Activated naive CD8-positive, alpha-beta T cell treated with anti-CD3 and anti-CD28 coated beads, Interleukin-2, amount 10 ng/mL, durations not matched to agents 7 days and 5 days (primary cell): Measurements from ENCODE around the gene HSPA4L. TPM values are rescaled to one million over a fixed set of nuclear protein-coding genes. Genes with fewer than 3 reads are reported as not detected.

Source experiments
- ATAC-seq: fragments of 150-1000 bp; cut with Tn5 transposase; one replicate; pipeline ENCODE4 v1.10.0; 2021; ENCODE audit warnings: low read depth, moderate library complexity
- POLR2A ChIA-PET: fragments of 350-600 bp; sonication (Branson Sonifier 250); formaldehyde crosslinking; loops from one replicate; lab custom pipeline; 2021; ENCODE audit warnings: antibody characterized with exemption; lab: Charles Lee
- DNase-seq: peaks from one replicate; pipeline ENCODE4 v3.0.0; 2021
- H3K27ac Mint-ChIP-seq: one replicate; pipeline ENCODE4 v1.8.0; 2022; ENCODE audit warnings: mild to moderate bottlenecking, mixed read lengths
- H3K27me3 Mint-ChIP-seq: one replicate; pipeline ENCODE4 v1.8.0; 2022; ENCODE audit warnings: mild to moderate bottlenecking, moderate library complexity, mixed read lengths
- H3K36me3 Mint-ChIP-seq: one replicate; pipeline ENCODE4 v1.8.0; 2021; ENCODE audit warnings: mild to moderate bottlenecking, mixed read lengths
- H3K4me1 Mint-ChIP-seq: one replicate; pipeline ENCODE4 v1.8.0; 2021; ENCODE audit warnings: mixed read lengths
- H3K4me3 Mint-ChIP-seq: one replicate; pipeline ENCODE4 v1.8.0; 2022; ENCODE audit warnings: mild to moderate bottlenecking, moderate library complexity, mixed read lengths
- H3K9me3 Mint-ChIP-seq: one replicate; pipeline ENCODE4 v1.8.0; 2021; ENCODE audit warnings: mixed read lengths
- total RNA-seq, 2 experiments: library from RNA; stranded (reverse); gene quantifications; one replicate each; pipeline ENCODE4 v1.2.3, GENCODE V29; 2021

HSPA4L gene
- total RNA-seq, result under 1 TPM; 0.06 to 0.28 TPM

DNA sequence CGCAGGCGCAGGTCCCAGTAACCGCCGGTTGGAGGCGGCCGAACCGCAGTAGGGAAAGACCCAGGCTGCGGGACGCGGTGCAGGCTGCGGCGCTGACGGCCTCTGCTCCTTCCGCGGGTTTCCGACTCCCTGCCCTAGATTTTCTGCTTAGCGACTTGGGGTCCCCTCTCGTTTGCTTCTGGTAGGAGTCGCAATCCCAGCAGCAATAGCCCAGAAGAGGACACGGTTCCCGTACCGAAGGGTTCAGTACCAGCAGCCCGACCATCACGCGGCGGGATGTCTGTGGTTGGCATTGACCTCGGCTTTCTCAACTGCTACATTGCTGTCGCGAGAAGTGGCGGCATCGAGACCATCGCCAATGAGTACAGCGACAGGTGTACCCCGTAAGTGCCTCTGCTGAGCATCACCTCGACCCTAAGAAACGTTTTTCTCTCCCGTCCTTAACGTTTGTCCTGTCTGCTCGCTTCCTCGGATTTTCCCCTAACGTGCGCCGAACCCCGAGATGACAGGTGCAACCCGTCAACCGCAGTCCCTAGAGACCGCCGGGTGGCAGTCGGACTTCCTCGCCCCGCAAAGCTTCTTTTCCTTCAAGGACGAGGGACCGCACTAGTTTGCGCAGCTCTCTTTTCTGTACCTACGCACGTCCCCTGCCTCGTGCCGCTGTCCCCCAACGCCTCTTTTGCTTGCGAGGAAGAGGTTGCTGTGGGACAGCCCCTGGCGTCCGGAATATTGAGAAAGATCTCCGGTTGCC is at the start of gene HSPA4L:
Gene HSPA4L, plus strand, starts transcription at position 48 of the 751 bp plus-strand sequence. Its CDS starts 229 bp downstream, at position 277.
- Mint-ChIP-seq H3K9me3 (no peaks in the 10 kb centered on the region), H3K27ac (peak within 1 kb of the TSS; percentile 82), H3K36me3 (no peaks in the 10 kb centered on the region), H3K27me3 (peaks cover 73% of the 10 kb centered on the region), H3K4me3 (peak within 1 kb of the TSS; percentile 96), H3K4me1 (peaks cover 16% of the 10 kb centered on the region)
- ATAC-seq, result peak; percentile 83
- peak; percentile 75 for DNase-seq
- POLR2A ChIA-PET, result interaction anchor here (0.6 to 2.4 kb wide), 4 partner anchors 98 to 1386 kb away, joined by 3 to 10 read pairs (median 3); partner anchors contain the start of gene PLK4

DNA sequence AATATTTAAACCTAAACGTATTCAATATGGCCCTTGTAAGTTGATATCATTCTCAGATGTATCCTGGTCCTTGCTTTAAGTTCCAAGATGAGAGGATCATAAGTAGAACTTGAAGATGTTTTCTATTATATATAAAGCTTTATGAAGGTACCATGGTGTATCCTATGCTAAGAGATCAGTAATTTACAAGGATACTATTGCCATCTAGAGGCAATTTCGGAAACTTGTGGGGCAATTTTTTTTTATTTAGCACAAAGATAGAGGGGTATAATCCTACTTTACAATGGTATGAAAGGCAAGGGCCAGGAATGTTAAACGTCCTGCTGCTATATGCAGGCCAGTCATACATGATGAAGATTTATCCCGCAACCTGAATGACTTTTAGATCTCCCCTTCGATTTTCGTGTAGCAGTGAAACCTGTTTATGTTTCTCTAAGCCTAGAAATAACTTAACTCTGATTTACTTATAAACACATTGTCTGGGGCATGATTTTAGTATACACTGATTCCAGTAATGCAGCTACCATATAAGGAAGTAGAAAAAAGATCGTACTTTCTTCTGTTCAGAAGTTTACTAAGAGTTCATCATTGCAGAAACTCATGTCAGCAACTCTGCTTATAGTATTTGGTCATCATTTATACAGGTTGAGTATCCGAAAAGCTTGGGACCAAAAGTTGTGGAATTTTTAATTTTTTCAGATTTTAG is 49.3 kb upstream of the HSPA4L start:
- ATAC-seq (no peak), DNase-seq (no peak)
- no peaks in the 10 kb centered on the region for H3K9me3 Mint-ChIP-seq

DNA sequence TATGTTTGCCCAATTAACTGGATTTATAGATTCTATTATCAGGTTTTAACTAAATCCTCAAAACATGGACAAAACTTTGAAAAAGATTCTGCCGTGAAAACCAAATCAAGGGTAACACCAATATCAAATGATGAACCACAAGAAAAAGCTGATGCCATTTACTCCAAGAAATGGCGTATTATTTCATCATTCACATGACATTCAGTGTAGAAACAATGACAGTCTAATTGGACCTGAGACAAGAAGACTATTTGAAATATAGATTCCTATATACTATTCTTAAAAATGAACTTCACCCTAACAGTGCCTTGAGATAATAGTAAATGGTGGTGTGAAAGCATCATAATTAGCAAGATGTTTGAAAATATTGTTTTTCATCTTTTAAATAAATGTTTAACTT is 47.1 kb upstream of the HSPA4L start:
- H3K36me3 Mint-ChIP-seq, result no peaks in the 10 kb centered on the region
- ATAC-seq, result no peak
- POLR2A ChIA-PET, result no interaction called here
- peaks cover 2% of the 10 kb centered on the region for H3K27me3 Mint-ChIP-seq
- H3K9me3 Mint-ChIP-seq, result no peaks in the 10 kb centered on the region
- DNase-seq, result no peak
- no peaks in the 10 kb centered on the region for H3K4me1 Mint-ChIP-seq
- no peak overlapping the region for H3K27ac Mint-ChIP-seq
- no peak overlapping the region for H3K4me3 Mint-ChIP-seq

More for the DNA sequence above, 49.3 kb upstream of the HSPA4L start:
- Mint-ChIP-seq H3K4me3 (no peak overlapping the region), H3K27ac (no peak overlapping the region), H3K4me1 (no peaks in the 10 kb centered on the region), H3K36me3 (no peaks in the 10 kb centered on the region), H3K27me3 (peaks cover 2% of the 10 kb centered on the region)
- POLR2A ChIA-PET, result no interaction called here

- ATAC-seq (no peak), DNase-seq (no peak)
- POLR2A ChIA-PET, result no interaction called here
- H3K36me3 Mint-ChIP-seq, result no peaks in the 10 kb centered on the region
- H3K4me3 Mint-ChIP-seq, result no peak overlapping the region
- no peak overlapping the region for H3K27ac Mint-ChIP-seq
- no peaks in the 10 kb centered on the region for H3K4me1 Mint-ChIP-seq
- H3K9me3 Mint-ChIP-seq, result peaks cover 1% of the 10 kb centered on the region
- peaks cover 3% of the 10 kb centered on the region for H3K27me3 Mint-ChIP-seq
Measured at GRCh38 chr4:127737295-127737694, 44.8 kb upstream of the HSPA4L start.

GRCh38 chr4:127741247-127741646 is 40.9 kb upstream of the HSPA4L start:
- Mint-ChIP-seq H3K27me3 (peaks cover 14% of the 10 kb centered on the region), H3K4me1 (no peaks in the 10 kb centered on the region), H3K4me3 (no peak overlapping the region), H3K27ac (no peak overlapping the region), H3K36me3 (no peaks in the 10 kb centered on the region), H3K9me3 (peaks cover 2% of the 10 kb centered on the region)
- POLR2A ChIA-PET, result no interaction called here
- DNase-seq (no peak), ATAC-seq (no peak)

DNA sequence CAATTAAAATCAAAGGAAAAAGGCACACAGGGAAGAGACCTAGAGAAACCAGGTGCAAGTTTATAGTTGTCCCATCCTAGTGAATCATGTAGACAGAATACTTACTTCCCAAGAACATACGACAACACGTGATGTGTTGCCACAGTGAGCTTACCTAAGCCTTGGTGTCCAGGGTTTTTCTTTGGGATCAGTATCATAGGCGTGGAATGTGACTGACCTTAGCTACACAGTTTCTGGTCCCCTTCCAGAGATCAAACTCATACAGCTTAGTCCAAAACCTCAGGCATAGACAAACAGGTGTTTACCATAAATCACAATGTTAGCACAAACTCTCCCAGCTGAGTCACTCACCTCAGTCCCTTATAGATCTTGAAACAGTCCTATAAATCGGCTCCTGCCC is 34.2 kb upstream of the HSPA4L start:
- no peak for ATAC-seq
- no peaks in the 10 kb centered on the region for H3K4me1 Mint-ChIP-seq
- POLR2A ChIA-PET, result no interaction called here
- peaks cover 3% of the 10 kb centered on the region for H3K36me3 Mint-ChIP-seq
- no peak overlapping the region for H3K4me3 Mint-ChIP-seq
- H3K9me3 Mint-ChIP-seq, result peaks cover 5% of the 10 kb centered on the region
- H3K27me3 Mint-ChIP-seq, result peaks cover 11% of the 10 kb centered on the region
- H3K27ac Mint-ChIP-seq, result no peak overlapping the region
- DNase-seq, result no peak

- no peak for DNase-seq
- Mint-ChIP-seq H3K27ac (no peak overlapping the region), H3K4me1 (no peaks in the 10 kb centered on the region), H3K9me3 (peaks cover 5% of the 10 kb centered on the region), H3K4me3 (no peak overlapping the region), H3K36me3 (peaks cover 3% of the 10 kb centered on the region), H3K27me3 (peaks cover 16% of the 10 kb centered on the region)
- POLR2A ChIA-PET, result no interaction called here
- ATAC-seq, result no peak
Measured at GRCh38 chr4:127748957-127749356, 33.2 kb upstream of the HSPA4L start.

DNA sequence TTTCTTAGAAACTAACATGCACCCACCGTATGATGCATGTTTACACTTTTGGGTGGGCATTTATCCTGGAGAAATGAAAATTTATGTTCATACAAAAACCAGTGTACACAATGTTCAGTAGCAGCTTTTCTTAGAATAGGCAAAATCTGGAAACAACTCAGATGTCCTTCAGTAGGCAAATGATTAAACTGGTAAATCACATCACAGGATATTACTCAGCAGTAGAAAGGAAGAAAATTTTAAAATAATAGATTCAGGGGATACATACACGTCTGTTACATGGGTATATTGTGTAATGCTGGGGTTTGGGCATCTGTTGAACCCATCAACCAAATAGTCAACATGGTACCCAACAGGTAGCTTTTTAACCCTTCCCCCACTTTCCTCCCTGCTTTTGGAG is 25.2 kb upstream of the HSPA4L start:
- Mint-ChIP-seq H3K27ac (no peak overlapping the region), H3K4me3 (no peak overlapping the region), H3K9me3 (peaks cover 1% of the 10 kb centered on the region), H3K4me1 (no peaks in the 10 kb centered on the region), H3K36me3 (no peaks in the 10 kb centered on the region), H3K27me3 (peaks cover 12% of the 10 kb centered on the region)
- POLR2A ChIA-PET, result no interaction called here
- no peak for DNase-seq
- no peak for ATAC-seq

DNA sequence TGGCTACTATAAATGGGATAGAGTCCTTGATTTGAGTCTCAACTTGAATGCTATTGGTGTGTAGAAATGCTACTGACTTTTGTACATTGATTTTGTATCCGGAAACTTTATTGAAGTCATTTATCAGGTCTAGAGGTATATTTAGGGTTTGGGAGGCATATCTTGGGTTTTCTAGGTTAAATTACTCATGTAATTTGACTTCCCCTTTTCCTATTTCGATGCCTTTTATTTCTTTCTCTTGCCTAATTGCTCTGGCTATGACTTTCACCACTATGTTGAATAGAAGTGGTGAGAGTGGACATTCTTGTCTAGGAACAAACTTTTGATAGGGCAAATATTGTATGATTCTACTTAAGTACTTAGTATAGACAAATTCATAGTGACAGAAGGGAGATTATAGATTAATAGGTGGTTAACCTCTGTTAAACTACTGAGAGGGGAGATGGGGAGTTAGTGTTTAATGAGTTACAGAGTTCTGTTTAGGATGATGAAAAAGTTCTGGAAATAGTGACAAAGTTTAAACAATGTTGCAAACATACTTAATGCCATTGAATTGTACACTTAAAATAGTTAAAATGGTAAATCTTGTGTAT is 22.8 kb upstream of the HSPA4L start:
- POLR2A ChIA-PET, result no interaction called here
- Mint-ChIP-seq H3K4me3 (no peak overlapping the region), H3K27me3 (peaks cover 3% of the 10 kb centered on the region), H3K27ac (no peak overlapping the region), H3K36me3 (no peaks in the 10 kb centered on the region), H3K9me3 (no peaks in the 10 kb centered on the region), H3K4me1 (no peaks in the 10 kb centered on the region)
- ATAC-seq, result no peak
- DNase-seq, result no peak

DNA sequence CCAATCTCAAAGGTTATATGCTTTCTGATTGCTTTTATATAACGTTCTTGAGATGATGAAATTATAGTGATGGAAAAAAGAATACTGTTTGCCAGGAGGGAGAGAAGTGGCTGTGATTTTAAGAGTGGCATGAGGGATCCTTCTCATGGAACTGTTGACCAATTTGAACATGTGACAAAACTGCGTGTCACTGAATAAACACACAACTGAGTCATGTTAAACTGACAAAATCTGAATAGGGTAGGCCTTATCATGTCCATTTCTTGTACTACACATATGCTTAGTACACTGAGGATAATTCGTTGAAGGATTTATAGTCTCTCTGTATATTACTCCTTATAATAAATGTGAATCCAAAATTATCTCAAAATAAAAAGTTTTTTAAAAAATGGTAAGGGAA is 22.2 kb upstream of the HSPA4L start:
- DNase-seq (no peak), ATAC-seq (no peak)
- Mint-ChIP-seq H3K27ac (no peak overlapping the region), H3K27me3 (no peaks in the 10 kb centered on the region), H3K4me3 (no peak overlapping the region), H3K4me1 (no peaks in the 10 kb centered on the region), H3K9me3 (no peaks in the 10 kb centered on the region), H3K36me3 (no peaks in the 10 kb centered on the region)
- POLR2A ChIA-PET, result no interaction called here

DNA sequence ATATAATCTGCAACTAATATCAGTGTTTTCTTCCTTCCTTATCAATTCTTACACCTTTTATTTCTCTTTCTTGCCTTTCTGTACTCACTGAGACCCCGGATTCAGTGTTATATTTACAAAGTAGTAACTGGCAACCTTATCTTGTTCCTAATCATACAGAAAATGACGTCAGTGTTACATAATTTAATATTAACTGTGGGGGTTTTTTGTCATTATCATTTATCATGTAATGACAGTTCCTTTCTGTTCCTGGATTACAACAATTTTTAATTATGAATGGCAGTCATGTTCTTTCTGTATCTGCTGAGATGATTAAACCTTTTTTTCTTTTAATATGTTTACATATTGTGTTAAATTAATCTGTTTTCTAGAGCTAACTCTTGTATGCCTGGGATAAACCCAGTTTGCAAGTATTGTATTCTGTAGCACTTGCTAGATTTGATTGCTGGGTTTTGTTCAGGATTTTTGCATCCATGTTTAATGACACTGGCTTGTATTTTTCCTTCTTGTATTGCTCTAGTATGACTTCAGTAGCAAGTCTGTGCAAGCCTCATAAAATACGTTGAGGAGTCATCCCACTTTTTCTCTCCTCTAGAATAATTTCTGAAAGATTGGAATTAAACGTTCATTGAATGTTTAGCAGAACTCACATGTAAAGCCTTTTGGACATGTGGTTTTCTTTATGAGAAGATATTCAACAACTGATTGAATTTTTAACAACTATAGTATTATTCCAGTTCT is 10.4 kb upstream of the HSPA4L start:
- Mint-ChIP-seq H3K4me1 (no peaks in the 10 kb centered on the region), H3K27me3 (peaks cover 22% of the 10 kb centered on the region), H3K4me3 (no peak overlapping the region), H3K27ac (no peak overlapping the region), H3K9me3 (no peaks in the 10 kb centered on the region), H3K36me3 (no peaks in the 10 kb centered on the region)
- ATAC-seq, result no peak
- no peak for DNase-seq
- POLR2A ChIA-PET, result no interaction called here

DNA sequence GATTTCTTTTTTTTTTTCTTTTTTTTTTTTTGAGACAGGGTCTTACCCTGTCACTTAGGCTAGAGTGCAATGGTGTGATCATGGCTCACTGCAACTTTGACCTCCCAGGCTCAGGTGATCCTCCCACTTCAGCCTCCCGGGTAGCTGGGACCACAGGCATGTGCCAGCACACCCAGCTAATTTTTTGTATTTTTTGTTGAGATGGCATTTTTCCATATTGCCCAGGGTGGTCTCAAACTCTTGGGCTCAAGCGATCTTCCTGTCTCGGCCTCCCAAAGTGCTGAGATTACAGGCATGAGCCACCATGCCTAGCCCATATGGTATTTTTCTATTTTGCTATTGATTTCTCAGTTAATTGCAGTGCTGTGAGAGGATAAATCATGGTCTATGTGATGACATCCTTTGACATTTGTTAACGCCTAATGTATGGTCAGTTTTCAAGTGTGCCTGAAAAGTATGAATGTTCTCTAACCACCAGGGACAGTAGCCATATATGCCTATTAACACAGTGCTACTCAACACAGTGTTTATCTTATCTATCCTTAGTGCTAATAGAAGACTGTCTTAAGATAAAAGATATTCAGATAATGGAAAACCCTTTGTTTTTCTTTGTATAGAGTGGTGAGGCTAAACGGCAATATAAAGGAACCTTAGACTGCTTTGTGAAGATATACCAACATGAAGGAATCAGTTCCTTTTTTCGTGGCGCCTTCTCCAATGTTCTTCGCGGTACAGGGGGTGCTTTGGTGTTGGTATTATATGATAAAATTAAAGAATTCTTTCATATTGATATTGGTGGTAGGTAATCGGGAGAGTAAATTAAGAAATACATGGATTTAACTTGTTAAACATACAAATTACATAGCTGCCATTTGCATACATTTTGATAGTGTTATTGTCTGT is 9.1 kb upstream of the HSPA4L start:
- peaks cover 29% of the 10 kb centered on the region for H3K27me3 Mint-ChIP-seq
- ATAC-seq (no peak), DNase-seq (no peak)
- H3K36me3 Mint-ChIP-seq, result no peaks in the 10 kb centered on the region
- H3K27ac Mint-ChIP-seq, result no peak overlapping the region
- H3K4me1 Mint-ChIP-seq, result no peaks in the 10 kb centered on the region
- POLR2A ChIA-PET, result no interaction called here
- H3K9me3 Mint-ChIP-seq, result no peaks in the 10 kb centered on the region
- no peak overlapping the region for H3K4me3 Mint-ChIP-seq
